GM06990 (cell line): Measurements from ENCODE around the gene PDLIM7.

Experiments
- DNase-seq: peaks from one replicate; pipeline ENCODE4 v3.0.0-alpha.2; 2011; ENCODE audit not compliant: insufficient read length; ENCODE audit errors: extremely low read depth
- H3K27me3 ChIP-seq: replicated peaks from 2 replicates; pipeline ENCODE4 v1.6.0; 2011; ENCODE audit warnings: low read length; ENCODE audit not compliant: control insufficient read depth, insufficient read depth
- H3K36me3 ChIP-seq: 2 replicates; pipeline ENCODE4 v1.5.1; 2011; ENCODE audit warnings: low read length; ENCODE audit not compliant: control insufficient read depth, insufficient read depth
- H3K4me3 ChIP-seq: replicated peaks from 2 replicates; pipeline ENCODE4 v1.5.1; 2011; ENCODE audit warnings: low read depth, mild to moderate bottlenecking, control low read depth, low read length
- TF ChIP-seq, protein P1 (sequence below): IDR thresholded peaks from 2 replicates; pipeline ENCODE4 v1.5.1; 2011; ENCODE audit warnings: low read length, control low read depth, mild to moderate bottlenecking, inconsistent platforms; ENCODE audit not compliant: insufficient read depth, poor library complexity, severe bottlenecking

The PDLIM7 gene

DNA sequence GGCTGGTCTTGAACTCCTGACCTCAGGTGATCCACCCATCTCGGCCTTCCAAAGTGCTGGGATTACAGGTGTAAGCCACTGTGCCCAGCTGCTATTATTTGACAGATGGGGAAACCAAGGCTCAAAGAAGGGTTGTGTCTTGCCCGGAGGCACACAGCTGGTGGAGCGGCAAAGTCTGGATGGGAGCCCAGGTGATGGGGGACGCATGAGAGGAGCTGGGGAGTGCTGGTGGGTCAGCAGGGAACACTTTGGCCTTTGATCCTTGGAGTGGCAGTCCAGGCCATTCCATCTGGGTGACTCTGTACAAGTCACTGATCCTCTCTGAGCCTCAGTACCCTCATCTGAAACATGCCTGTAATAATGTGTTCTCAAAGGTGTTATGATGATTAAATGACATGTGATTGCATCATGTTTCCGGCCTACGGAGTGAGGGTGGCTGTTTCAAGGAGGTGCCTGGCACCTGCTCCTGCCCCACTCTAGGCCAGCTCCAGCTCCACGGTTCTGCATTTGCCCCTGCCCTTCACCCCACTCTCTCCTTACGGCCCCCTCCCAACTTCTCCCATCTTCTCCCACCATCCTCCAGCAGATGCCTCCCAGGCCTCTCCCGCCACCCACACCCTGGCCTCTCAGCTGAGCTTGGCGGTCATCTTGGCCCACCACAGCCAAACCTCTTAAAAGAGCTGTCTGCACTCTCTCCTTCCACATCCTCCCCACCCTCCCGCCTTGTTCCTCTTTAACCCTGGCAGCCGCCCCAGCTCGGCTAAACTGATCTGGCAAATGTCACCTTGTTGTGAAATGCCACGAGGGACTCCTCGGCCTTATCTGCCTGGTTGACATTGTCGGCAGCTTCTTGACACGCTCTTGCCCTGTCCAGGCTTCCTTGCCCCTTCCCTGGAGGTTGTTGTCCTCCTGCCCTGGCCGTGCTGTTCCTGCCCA, 18.4 kb downstream of the PDLIM7 start:
- no peak for DNase-seq
- Histone ChIP-seq H3K4me3 (no peak overlapping the region), H3K36me3 (no peaks in the 10 kb centered on the region; the same call in 1 of the 2 replicates), H3K27me3 (no peaks in the 10 kb centered on the region; the same call in 1 of the 2 replicates)
- TF ChIP-seq, protein P1, sequence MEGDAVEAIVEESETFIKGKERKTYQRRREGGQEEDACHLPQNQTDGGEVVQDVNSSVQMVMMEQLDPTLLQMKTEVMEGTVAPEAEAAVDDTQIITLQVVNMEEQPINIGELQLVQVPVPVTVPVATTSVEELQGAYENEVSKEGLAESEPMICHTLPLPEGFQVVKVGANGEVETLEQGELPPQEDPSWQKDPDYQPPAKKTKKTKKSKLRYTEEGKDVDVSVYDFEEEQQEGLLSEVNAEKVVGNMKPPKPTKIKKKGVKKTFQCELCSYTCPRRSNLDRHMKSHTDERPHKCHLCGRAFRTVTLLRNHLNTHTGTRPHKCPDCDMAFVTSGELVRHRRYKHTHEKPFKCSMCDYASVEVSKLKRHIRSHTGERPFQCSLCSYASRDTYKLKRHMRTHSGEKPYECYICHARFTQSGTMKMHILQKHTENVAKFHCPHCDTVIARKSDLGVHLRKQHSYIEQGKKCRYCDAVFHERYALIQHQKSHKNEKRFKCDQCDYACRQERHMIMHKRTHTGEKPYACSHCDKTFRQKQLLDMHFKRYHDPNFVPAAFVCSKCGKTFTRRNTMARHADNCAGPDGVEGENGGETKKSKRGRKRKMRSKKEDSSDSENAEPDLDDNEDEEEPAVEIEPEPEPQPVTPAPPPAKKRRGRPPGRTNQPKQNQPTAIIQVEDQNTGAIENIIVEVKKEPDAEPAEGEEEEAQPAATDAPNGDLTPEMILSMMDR, result no peak

DNA sequence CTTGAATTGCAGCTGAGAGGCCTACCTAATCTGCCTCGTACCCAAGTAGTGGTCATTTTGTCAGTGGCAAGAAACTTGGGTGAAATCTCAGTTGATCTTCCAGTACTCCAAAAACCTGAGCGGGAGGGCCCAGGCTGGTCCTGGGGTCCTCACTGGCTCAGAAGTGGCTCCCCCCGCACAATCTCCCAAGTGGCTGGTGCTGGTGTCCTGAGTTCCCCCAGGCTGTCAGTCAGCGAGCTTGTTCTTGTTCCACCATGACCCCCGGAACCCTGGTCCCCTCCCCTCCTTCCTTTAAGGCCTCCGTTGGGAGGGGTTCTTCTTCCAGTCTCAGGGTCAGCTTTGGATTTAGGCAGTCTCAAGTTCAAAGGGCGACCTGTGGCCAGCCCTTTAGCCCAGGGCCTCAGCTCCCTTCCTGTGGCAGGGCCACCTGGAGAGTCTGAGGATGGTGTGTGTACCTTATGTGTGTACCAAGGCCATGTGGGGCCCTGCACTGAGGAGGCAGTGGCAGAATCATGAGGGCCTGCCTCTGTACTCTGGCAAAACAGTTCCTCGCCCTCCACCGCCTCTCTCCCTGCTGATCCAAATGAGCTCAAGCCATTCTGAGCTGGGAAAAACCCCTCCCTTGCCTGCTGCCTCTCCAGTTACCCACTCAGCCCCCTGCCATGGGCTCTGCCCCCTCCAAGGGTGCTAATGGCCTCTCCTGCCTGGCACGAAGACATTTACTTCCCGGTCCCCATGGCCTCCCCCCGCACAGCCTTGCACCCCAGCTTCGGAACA, 19.5 kb downstream of the PDLIM7 start:
- Histone ChIP-seq H3K27me3 (no peaks in the 10 kb centered on the region; the same call in 1 of the 2 replicates), H3K4me3 (no peak overlapping the region), H3K36me3 (no peaks in the 10 kb centered on the region; the same call in 1 of the 2 replicates)
- TF ChIP-seq, protein P1, result no peak
- DNase-seq, result no peak

DNA sequence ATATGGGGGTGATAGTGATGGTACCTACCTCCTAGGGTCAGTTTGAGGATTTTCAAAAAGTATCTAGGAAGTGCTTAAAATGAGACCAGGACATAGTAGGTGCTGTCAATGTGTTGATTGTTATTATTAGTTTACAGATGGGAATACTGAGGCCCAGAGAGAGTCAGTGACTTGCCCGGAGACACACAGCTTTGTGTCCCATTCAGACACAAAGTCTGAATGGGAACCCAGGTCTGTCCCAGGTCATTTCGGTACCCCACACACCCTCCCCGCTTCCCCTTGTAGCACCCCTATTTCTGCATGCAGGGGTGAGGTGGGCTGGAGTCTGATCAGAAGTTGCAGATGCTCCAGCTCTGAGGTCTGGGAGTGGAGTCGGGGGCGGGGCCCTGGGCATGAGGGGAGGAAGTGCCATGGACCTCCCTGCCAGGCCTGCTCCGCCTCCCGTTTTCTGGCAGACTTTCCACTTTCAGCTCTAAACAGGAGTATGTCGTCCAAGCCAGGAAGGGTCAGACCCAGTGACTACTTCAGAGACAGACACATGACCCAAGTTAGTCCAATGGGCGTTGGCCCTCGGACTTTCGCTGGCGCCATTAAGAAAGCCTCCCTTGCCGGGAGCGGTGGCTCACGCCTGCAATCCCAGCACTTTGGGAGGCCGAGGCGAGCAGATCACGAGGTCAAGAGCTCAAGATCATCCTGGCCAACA, 20.7 kb downstream of the PDLIM7 start:
- Histone ChIP-seq H3K4me3 (no peak overlapping the region), H3K27me3 (no peaks in the 10 kb centered on the region; the same call in 1 of the 2 replicates), H3K36me3 (no peaks in the 10 kb centered on the region; the same call in 1 of the 2 replicates)
- no peak for DNase-seq
- TF ChIP-seq, protein P1, result no peak

DNA sequence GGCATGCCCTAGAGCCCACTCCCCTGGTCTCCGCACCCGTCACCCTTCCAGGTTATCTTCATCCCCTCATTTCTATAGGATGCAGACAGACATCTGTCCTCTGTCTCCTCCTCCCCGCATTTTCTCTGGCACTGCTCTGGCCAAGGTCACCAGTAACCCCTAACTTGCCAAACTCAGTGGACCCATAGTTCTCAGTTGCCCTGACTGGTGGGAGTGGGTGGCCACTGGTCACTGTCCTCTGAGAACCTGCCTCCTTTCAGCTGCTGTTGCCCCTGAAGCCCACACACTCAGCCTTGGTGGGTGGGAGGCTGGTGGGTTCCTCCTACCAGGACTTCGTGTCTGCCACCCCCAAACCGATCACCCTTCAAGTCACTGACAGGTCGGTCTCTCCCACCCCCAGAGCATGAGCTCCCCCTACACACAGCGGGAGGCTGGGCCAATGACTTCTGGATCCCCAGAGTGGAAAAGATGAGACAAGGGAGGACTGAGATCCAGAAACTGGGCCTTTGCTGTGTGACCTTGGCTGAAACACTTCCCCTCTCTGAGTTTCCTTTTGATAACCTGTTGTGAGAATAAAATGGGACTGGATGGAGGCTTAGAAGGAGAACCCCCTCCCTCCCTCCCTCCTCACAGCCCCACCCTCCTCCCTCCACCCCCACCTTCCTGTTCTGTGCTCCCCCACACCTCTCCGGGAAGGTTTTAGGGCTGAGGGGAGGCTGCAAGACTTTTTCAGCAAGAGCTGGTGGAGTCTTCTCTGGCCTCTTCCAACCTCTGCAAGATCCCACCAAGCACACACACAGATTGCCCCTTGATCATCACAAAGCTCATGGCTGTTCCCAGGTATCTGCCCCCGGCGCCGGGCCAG, 21.6 kb downstream of the PDLIM7 start:
- TF ChIP-seq, protein P1, result no peak
- Histone ChIP-seq H3K36me3 (no peaks in the 10 kb centered on the region), H3K27me3 (no peaks in the 10 kb centered on the region; the same call in 1 of the 2 replicates), H3K4me3 (no peak overlapping the region)
- DNase-seq, result no peak
